Neural cell (in vitro differentiated cells): ENCODE results near the gene TAF8. TPM values are rescaled to one million over a fixed set of nuclear protein-coding genes. Genes with fewer than 3 reads are reported as not detected.

Experiments used
- H2AFZ ChIP-seq: fragments of 200-600, 300-800 bp; sonication (generic), shearing (Covaris generic); 2 replicates; pipeline ENCODE4 v1.6.0; 2014; ENCODE audit warnings: low read depth, mild to moderate bottlenecking, antibody characterized with exemption, low read length, moderate library complexity
- H3F3A ChIP-seq: fragments of 200-600 bp; shearing (Covaris generic); 2 replicates; pipeline ENCODE4 v1.6.1; 2016; ENCODE audit warnings: mild to moderate bottlenecking, moderate library complexity, mixed read lengths, antibody characterized with exemption, low read length; ENCODE audit not compliant: insufficient read depth, poor library complexity, severe bottlenecking
- H3K27ac ChIP-seq: fragments of 200-600, 300-800 bp; sonication (generic), shearing (Covaris generic); 2 replicates; pipeline ENCODE4 v1.5.1; 2014; ENCODE audit warnings: mild to moderate bottlenecking, low read length, moderate library complexity
- H3K27me3 ChIP-seq: fragments of 300-800, 200-600 bp; sonication (generic), shearing (Covaris generic); 2 replicates; pipeline ENCODE4 v1.6.0; 2014; ENCODE audit warnings: mild to moderate bottlenecking, low read depth, low read length, moderate library complexity; ENCODE audit not compliant: insufficient read depth
- H3K36me3 ChIP-seq: fragments of 300-800, 200-600 bp; sonication (generic), shearing (Covaris generic); 2 replicates; pipeline ENCODE4 v1.5.1; 2014; ENCODE audit warnings: mild to moderate bottlenecking, antibody characterized with exemption, low read length, moderate library complexity; ENCODE audit not compliant: insufficient read depth
- H3K4me2 ChIP-seq: fragments of 300-800, 200-600 bp; sonication (generic), shearing (Covaris generic); 2 replicates; pipeline ENCODE4 v1.6.0; 2014; ENCODE audit warnings: mild to moderate bottlenecking, low read length
- H3K4me3 ChIP-seq: fragments of 300-800, 200-600 bp; sonication (generic), shearing (Covaris generic); 2 replicates; pipeline ENCODE4 v1.5.1; 2014; ENCODE audit warnings: mild to moderate bottlenecking, low read length, moderate library complexity
- H3K79me2 ChIP-seq: fragments of 200-600 bp; shearing (Covaris generic); replicated peaks from 2 replicates; pipeline ENCODE4 v1.6.0; 2014; ENCODE audit warnings: mild to moderate bottlenecking, low read length, moderate library complexity; ENCODE audit not compliant: insufficient read depth
- H3K9ac ChIP-seq: fragments of 300-800, 200-600 bp; sonication (generic), shearing (Covaris generic); 2 replicates; pipeline ENCODE4 v1.6.1; 2016; ENCODE audit warnings: mild to moderate bottlenecking, low read length, mixed read lengths
- H3K9me2 ChIP-seq: fragments of 200-600 bp; shearing (Covaris generic); 2 replicates; pipeline ENCODE4 v1.6.1; 2016; ENCODE audit warnings: mild to moderate bottlenecking, low read length, mixed read lengths; ENCODE audit not compliant: insufficient read depth
- H3K9me3 ChIP-seq: fragments of 200-600, 300-800 bp; sonication (generic), shearing (Covaris generic); 2 replicates; pipeline ENCODE4 v1.6.1; 2016; ENCODE audit warnings: mild to moderate bottlenecking, mixed run types, low read length, moderate library complexity, mixed read lengths
- H4K20me1 ChIP-seq: fragments of 200-600 bp; shearing (Covaris generic); 2 replicates; pipeline ENCODE4 v1.6.1; 2016; ENCODE audit warnings: mild to moderate bottlenecking, mixed run types; ENCODE audit not compliant: insufficient read depth
- EP300 ChIP-seq: fragments of 450-650 bp; conservative IDR thresholded peaks from 2 replicates; pipeline ENCODE4 v1.6.1; 2014; ENCODE audit warnings: antibody characterized with exemption, mild to moderate bottlenecking, moderate library complexity; ENCODE audit not compliant: poor library complexity, severe bottlenecking
- EZH2 ChIP-seq: fragments of 200-600, 300-800 bp; shearing (Covaris generic), sonication (generic); IDR thresholded peaks from 2 replicates; pipeline ENCODE4 v1.6.1; 2014; ENCODE audit warnings: antibody characterized with exemption, low read length, borderline replicate concordance, mild to moderate bottlenecking; ENCODE audit not compliant: insufficient read depth, poor library complexity, severe bottlenecking
- MXI1 ChIP-seq: fragments of 450-650 bp; conservative IDR thresholded peaks from 2 replicates; pipeline ENCODE4 v1.6.1; 2014; ENCODE audit warnings: antibody characterized with exemption, mild to moderate bottlenecking; ENCODE audit not compliant: poor library complexity, severe bottlenecking
- POLR2AphosphoS5 ChIP-seq: IDR thresholded peaks from 2 replicates; pipeline ENCODE4 v1.6.1; 2012
- SMC3 ChIP-seq: fragments of 450-650 bp; conservative IDR thresholded peaks from 2 replicates; pipeline ENCODE4 v1.6.1; 2014; ENCODE audit warnings: antibody characterized with exemption, mild to moderate bottlenecking, moderate library complexity; ENCODE audit not compliant: poor library complexity
- polyA plus RNA-seq: library from polyadenylated mRNA; depleted of rRNA; stranded (reverse); fragments of >200 nt; gene quantifications from 2 replicates; pipeline ENCODE4 v1.2.3, GENCODE V29; 2014
- TF ChIP-seq, protein P1 (sequence below): IDR thresholded peaks from 2 replicates; pipeline ENCODE4 v1.6.1; 2012; ENCODE audit warnings: borderline replicate concordance
- TF ChIP-seq, protein P2 (sequence below): fragments of 450-650 bp; IDR thresholded peaks from 2 replicates; pipeline ENCODE4 v1.5.1; 2014; ENCODE audit warnings: antibody characterized with exemption, mild to moderate bottlenecking, moderate library complexity; ENCODE audit not compliant: poor library complexity, severe bottlenecking

Gene TAF8
- polyA plus RNA-seq, 1 donor from 2014 or later = 5.1 TPM

- Histone ChIP-seq H2AFZ (no peak overlapping the region), H3K27me3 (no peaks in the 10 kb centered on the region), H3F3A (no peaks in the 10 kb centered on the region), H3K27ac (no peak overlapping the region), H3K9me2 (no peaks in the 10 kb centered on the region), H3K79me2 (no peaks in the 10 kb centered on the region), H4K20me1 (no peaks in the 10 kb centered on the region), H3K36me3 (no peaks in the 10 kb centered on the region), H3K4me3 (no peak overlapping the region), H3K9ac (no peak overlapping the region), H3K4me2 (no peak overlapping the region), H3K9me3 (no peaks in the 10 kb centered on the region)
- TF ChIP-seq, protein P1, sequence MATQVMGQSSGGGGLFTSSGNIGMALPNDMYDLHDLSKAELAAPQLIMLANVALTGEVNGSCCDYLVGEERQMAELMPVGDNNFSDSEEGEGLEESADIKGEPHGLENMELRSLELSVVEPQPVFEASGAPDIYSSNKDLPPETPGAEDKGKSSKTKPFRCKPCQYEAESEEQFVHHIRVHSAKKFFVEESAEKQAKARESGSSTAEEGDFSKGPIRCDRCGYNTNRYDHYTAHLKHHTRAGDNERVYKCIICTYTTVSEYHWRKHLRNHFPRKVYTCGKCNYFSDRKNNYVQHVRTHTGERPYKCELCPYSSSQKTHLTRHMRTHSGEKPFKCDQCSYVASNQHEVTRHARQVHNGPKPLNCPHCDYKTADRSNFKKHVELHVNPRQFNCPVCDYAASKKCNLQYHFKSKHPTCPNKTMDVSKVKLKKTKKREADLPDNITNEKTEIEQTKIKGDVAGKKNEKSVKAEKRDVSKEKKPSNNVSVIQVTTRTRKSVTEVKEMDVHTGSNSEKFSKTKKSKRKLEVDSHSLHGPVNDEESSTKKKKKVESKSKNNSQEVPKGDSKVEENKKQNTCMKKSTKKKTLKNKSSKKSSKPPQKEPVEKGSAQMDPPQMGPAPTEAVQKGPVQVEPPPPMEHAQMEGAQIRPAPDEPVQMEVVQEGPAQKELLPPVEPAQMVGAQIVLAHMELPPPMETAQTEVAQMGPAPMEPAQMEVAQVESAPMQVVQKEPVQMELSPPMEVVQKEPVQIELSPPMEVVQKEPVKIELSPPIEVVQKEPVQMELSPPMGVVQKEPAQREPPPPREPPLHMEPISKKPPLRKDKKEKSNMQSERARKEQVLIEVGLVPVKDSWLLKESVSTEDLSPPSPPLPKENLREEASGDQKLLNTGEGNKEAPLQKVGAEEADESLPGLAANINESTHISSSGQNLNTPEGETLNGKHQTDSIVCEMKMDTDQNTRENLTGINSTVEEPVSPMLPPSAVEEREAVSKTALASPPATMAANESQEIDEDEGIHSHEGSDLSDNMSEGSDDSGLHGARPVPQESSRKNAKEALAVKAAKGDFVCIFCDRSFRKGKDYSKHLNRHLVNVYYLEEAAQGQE = no peak
- TF ChIP-seq POLR2AphosphoS5 (no peak), EZH2 (no peak), EP300 (no peak), SMC3 (no peak)
Observed at GRCh38 chr6:42020967-42021366, 29.4 kb upstream of the TAF8 start.

DNA sequence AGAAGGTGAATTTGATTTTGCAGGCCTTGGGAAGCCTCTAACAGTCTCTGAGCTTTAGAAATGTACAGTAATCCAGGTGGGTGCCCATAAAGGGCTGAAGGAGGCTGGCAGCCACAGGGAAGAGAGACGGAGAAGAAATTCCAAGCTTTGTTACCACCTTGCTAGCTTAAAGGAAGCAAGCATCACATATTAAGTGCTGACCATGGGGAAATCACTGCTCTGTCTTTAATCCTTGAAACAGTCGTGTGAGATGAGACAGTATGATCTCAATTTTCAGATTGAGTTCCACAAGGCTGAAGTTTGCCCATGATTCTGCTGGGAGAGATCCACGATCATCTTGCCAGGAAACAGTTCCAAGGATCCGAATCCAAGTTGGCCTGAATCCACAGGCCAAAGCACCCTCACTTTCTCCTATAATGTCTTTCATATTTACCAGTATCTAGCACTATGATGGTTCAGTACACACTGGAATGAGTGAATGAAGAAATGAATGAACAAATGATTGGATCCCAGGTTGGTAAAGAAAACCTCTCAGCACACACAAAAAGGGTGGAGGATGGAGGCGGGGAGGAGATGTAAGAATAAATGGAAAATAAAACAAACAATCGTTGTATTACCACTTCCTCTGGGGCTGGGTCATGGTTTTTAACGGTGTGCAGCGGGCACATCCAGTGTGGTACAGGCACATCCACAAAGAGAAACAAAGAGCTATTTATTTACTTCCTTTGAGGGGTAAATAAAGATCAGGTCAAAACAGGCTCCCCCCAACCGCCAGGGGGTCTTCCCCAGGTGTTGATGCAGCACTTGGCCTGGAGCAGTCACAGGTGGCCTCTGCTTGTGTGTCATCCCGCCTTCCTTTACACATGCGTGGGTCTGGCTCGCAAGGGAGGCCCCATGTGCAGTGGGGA lies 28.2 kb upstream of the TAF8 start:
- Histone ChIP-seq H3K9me3 (no peaks in the 10 kb centered on the region), H3K27ac (no peak overlapping the region), H3K27me3 (no peaks in the 10 kb centered on the region), H3K9ac (no peak overlapping the region), H3K79me2 (no peaks in the 10 kb centered on the region), H3K36me3 (no peaks in the 10 kb centered on the region), H3F3A (no peaks in the 10 kb centered on the region), H3K4me2 (no peak overlapping the region), H2AFZ (no peak overlapping the region), H4K20me1 (no peaks in the 10 kb centered on the region), H3K9me2 (no peaks in the 10 kb centered on the region), H3K4me3 (no peak overlapping the region)
- TF ChIP-seq EP300 = no peak

GRCh38 chr6:42022755-42023384 lies 27.5 kb upstream of the TAF8 start:
- Histone ChIP-seq H3K9ac (no peak overlapping the region), H3K27ac (no peak overlapping the region), H3K9me3 (no peaks in the 10 kb centered on the region), H3K36me3 (no peaks in the 10 kb centered on the region), H3K9me2 (no peaks in the 10 kb centered on the region), H3K79me2 (no peaks in the 10 kb centered on the region), H3K4me2 (no peak overlapping the region), H3K27me3 (no peaks in the 10 kb centered on the region), H2AFZ (no peak overlapping the region), H4K20me1 (no peaks in the 10 kb centered on the region), H3K4me3 (no peak overlapping the region), H3F3A (no peaks in the 10 kb centered on the region)
- TF ChIP-seq, protein P1 = no peak
- TF ChIP-seq EZH2 (no peak), MXI1 (no peak), SMC3 (no peak)
- TF ChIP-seq, protein P2, sequence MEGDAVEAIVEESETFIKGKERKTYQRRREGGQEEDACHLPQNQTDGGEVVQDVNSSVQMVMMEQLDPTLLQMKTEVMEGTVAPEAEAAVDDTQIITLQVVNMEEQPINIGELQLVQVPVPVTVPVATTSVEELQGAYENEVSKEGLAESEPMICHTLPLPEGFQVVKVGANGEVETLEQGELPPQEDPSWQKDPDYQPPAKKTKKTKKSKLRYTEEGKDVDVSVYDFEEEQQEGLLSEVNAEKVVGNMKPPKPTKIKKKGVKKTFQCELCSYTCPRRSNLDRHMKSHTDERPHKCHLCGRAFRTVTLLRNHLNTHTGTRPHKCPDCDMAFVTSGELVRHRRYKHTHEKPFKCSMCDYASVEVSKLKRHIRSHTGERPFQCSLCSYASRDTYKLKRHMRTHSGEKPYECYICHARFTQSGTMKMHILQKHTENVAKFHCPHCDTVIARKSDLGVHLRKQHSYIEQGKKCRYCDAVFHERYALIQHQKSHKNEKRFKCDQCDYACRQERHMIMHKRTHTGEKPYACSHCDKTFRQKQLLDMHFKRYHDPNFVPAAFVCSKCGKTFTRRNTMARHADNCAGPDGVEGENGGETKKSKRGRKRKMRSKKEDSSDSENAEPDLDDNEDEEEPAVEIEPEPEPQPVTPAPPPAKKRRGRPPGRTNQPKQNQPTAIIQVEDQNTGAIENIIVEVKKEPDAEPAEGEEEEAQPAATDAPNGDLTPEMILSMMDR = no peak
